Measurements from ENCODE around the gene GPR179. TPM values are rescaled to one million over a fixed set of nuclear protein-coding genes. Genes with fewer than 3 reads are reported as not detected.

Gene GPR179
- total RNA-seq, 1 experiment from 2014 or later = 0.17 TPM

- H3K4me2 ChIP-seq (ENCODE audit: low read length) = no peak overlapping the region
- H3K9me2 ChIP-seq (ENCODE audit: insufficient read depth) = no peaks in the 10 kb centered on the region
- DNase-seq (ENCODE audit: low read depth, low spot score) = no peak
- no peak overlapping the region for H3K9ac ChIP-seq (ENCODE audit: low read length)
- H2AFZ ChIP-seq (ENCODE audit: low read depth, low read length, poor library complexity, severe bottlenecking) = no peak overlapping the region
- intact Hi-C loops (cut with micrococcal nuclease) = loop anchor here (5.0 kb wide), 1 partner anchor 78 kb away; no protein-coding TSS in a partner anchor
- H3K9me3 ChIP-seq (ENCODE audit: control insufficient read depth in 1 of 2, insufficient read depth in 1 of 2, low read depth in 1 of 2, low read length in 2 of 2) = no peaks in the 10 kb centered on the region
- H3K4me3 ChIP-seq (replicated peaks in 1 of 2; ENCODE audit: low read depth in 1 of 2, low read length in 2 of 2) = no peak overlapping the region
- H4K20me1 ChIP-seq (ENCODE audit: insufficient read depth) = no peaks in the 10 kb centered on the region
- no peak for ATAC-seq
- H3K79me2 ChIP-seq (ENCODE audit: insufficient read depth, low read length) = no peaks in the 10 kb centered on the region
- no peaks in the 10 kb centered on the region for H3K27me3 ChIP-seq (ENCODE audit: insufficient read depth, low read length)
- H3K36me3 ChIP-seq (ENCODE audit: control insufficient read depth in 1 of 2, insufficient read depth in 2 of 2, low read length in 2 of 2) = no peaks in the 10 kb centered on the region
- H3K27ac ChIP-seq (ENCODE audit: low read depth, low read length) = no peak overlapping the region
- ChIA-PET CTCF (interaction anchor here (1.1 to 3.1 kb wide), 3 partner anchors 12 to 79 kb away, joined by 3 to 23 read pairs (median 15); no protein-coding TSS in a partner anchor), RAD21 (ENCODE audit: low non-redundant PET in 1 of 2, low total read pairs in 2 of 2, uncharacterized antibody in 2 of 2, unreplicated experiment in 2 of 2) (no interaction called here), POLR2A (no interaction called here)
- TF ChIP-seq ZNF274 (IDR thresholded peaks at IDR 0.05; ENCODE audit: low read depth, low read length) (no peak), ELF1 (IDR thresholded peaks at IDR 0.05; ENCODE audit: borderline replicate concordance, low read depth) (no peak), MAX (IDR thresholded peaks at IDR 0.05) (no peak), SIN3A (IDR thresholded peaks at IDR 0.05; ENCODE audit: low read depth) (no peak), FOSL1 (IDR thresholded peaks at IDR 0.05; ENCODE audit: low read depth) (no peak), CTCF (IDR thresholded peaks at IDR 0.05 in 2 of 3, conservative IDR thresholded peaks at IDR 0.05 in 1 of 3; ENCODE audit: borderline replicate concordance in 1 of 3, insufficient read depth in 1 of 3, low read depth in 2 of 3, low read length in 2 of 3) (no peak), POLR2AphosphoS5 (IDR thresholded peaks at IDR 0.05; ENCODE audit: low read depth, low read length) (no peak), POLR2A (IDR thresholded peaks at IDR 0.05; ENCODE audit: borderline replicate concordance, extremely low read depth, insufficient read depth, insufficient read length) (no peak), EZH2 (IDR thresholded peaks at IDR 0.05) (no peak), SRF (IDR thresholded peaks at IDR 0.05; ENCODE audit: low read depth) (no peak)
- no peaks in the 10 kb centered on the region for H3K4me1 ChIP-seq (ENCODE audit: control insufficient read depth in 1 of 2, insufficient read depth in 2 of 2, low read length in 2 of 2)
- BruUV-seq (replicated peaks) = no TSS peak
Measured at GRCh38 chr17:38334480-38335364, 9.0 kb downstream of the GPR179 start.

Measured in HCT116 (cell line).